ENCODE results near the gene MRPL11. TPM values are rescaled to one million over a fixed set of nuclear protein-coding genes. Genes with fewer than 3 reads are reported as not detected.

Gene MRPL11
- total and polyA plus RNA-seq, 2 of the 13 experiments (the other 11 are each of a cell fraction or from before 2014, with no cell fraction given), result 72.9 to 176 TPM

- H3K36me3 ChIP-seq (replicated peaks in 1 of 2; ENCODE audit: control insufficient read depth in 1 of 2, insufficient read depth in 2 of 2, low read length in 2 of 2), result no peaks in the 10 kb centered on the region; a peak in 1 of 5 replicates
- TF ChIP-seq HBP1 (CRISPR knock-in tag; IDR thresholded peaks at IDR 0.05; ENCODE audit: low read depth) (no peak), ZNF317 (CRISPR knock-in tag; IDR thresholded peaks at IDR 0.05) (0 out of 2 replicates have a peak, but pooled peaks have one; percentile 44), FOXA3 (CRISPR knock-in tag; IDR thresholded peaks at IDR 0.05) (no peak), PHF8 (CRISPR knock-in tag; IDR thresholded peaks at IDR 0.05) (peak; percentile 68), ZBTB44 (CRISPR knock-in tag; IDR thresholded peaks at IDR 0.05) (no peak), SIX1 (CRISPR knock-in tag; IDR thresholded peaks at IDR 0.05; ENCODE audit: borderline replicate concordance) (no peak), ZSCAN31 (CRISPR knock-in tag; IDR thresholded peaks at IDR 0.05; ENCODE audit: low read depth) (0 out of 2 replicates have a peak, but pooled peaks have one; percentile 45), ASH2L (IDR thresholded peaks at IDR 0.05; ENCODE audit: insufficient read length, low read depth, low read length) (no peak), RCOR2 (CRISPR knock-in tag; IDR thresholded peaks at IDR 0.05) (no peak), CEBPZ (IDR thresholded peaks at IDR 0.05; ENCODE audit: low read length) (no peak), SALL1 (CRISPR knock-in tag; IDR thresholded peaks at IDR 0.05) (peak; percentile 40; the same call in 1 of the 2 replicates), HIVEP1 (CRISPR knock-in tag; IDR thresholded peaks at IDR 0.05) (peak; percentile 99), SIN3A (IDR thresholded peaks at IDR 0.05; ENCODE audit: borderline replicate concordance, low read depth, low read length) (peak; percentile 49; the same call in 1 of the 2 replicates), ZFX (CRISPR knock-in tag; IDR thresholded peaks at IDR 0.05; ENCODE audit: low read depth) (peak; percentile 79), ZNF562 (CRISPR knock-in tag; IDR thresholded peaks at IDR 0.05; ENCODE audit: borderline replicate concordance) (no peak), KDM2A (CRISPR knock-in tag; IDR thresholded peaks at IDR 0.05; ENCODE audit: borderline replicate concordance, low read depth) (peak; percentile 63; the same call in 1 of the 2 replicates), SRF (IDR thresholded peaks at IDR 0.05; ENCODE audit: low read depth, low read length) (no peak), ZNF567 (CRISPR knock-in tag; IDR thresholded peaks at IDR 0.05; ENCODE audit: borderline replicate concordance) (0 out of 2 replicates have a peak, but pooled peaks have one; percentile 52)
Observed at GRCh38 chr11:66466225-66467033, 27.8 kb upstream of the MRPL11 start, which contains the start of gene PELI3. Gene PELI3 (plus strand): TSS chr11:66466905. CDS start chr11:66468129, 1,224 bp downstream.

More at GRCh38 chr11:66466225-66467033, 27.8 kb upstream of the MRPL11 start, which contains the start of gene PELI3:
- Histone ChIP-seq H3K27ac (ENCODE audit: extremely low read length, insufficient read depth, low read length) (no peak within 1 kb of the TSS), H3K79me2 (ENCODE audit: insufficient read depth, low read length) (no peaks in the 10 kb centered on the region), H3K9me3 (ENCODE audit: low read length) (no peaks in the 10 kb centered on the region), H2AFZ (ENCODE audit: low read length) (no peak within 1 kb of the TSS), H3K27me3 (ENCODE audit: control insufficient read depth in 1 of 2, insufficient read depth in 2 of 2, low read length in 2 of 2) (peaks cover 0 to 12% of the 10 kb centered on the region in 2 experiments; a peak in 3 of 5 replicates), H3K4me1 (ENCODE audit: insufficient read depth, low read length) (peaks cover 26% of the 10 kb centered on the region), H4K20me1 (ENCODE audit: insufficient read depth, low read length) (no peaks in the 10 kb centered on the region; the same call in 1 of the 2 replicates), H3K4me3 (replicated peaks in 1 of 3; ENCODE audit: insufficient read depth in 1 of 3, low read depth in 2 of 3, low read length in 3 of 3) (peak within 1 kb of the TSS; percentile 77 to 87 (median 84)), H3K4me2 (ENCODE audit: low read depth, low read length) (peak within 1 kb of the TSS; percentile 88), H3K9ac (ENCODE audit: insufficient read depth, low read depth, low read length) (peak within 1 kb of the TSS; percentile 68)
- 2% methylated on average over 17 of the region's 63 CpGs for WGBS (ENCODE audit: low lambda C conversion rate)
- ATAC-seq (peak; percentile 86), DNase-seq (ENCODE audit: low spot score) (peak; percentile 72), FAIRE-seq (peak; percentile 59)
- POLR2A ChIA-PET, result interaction anchor here (0.6 to 3.4 kb wide), 17 partner anchors 8 to 373 kb away, joined by 3 to 48 read pairs (median 4); partner anchors contain the start of genes BBS1, CCDC87, CCS and DPP3
- in situ Hi-C loops (cut with HindIII; ENCODE audit: extremely low pct_ligation_motif_present, low pct_unique_long_range_greater_than_20kb), result no loop called here
- intact Hi-C loops (cut with micrococcal nuclease; ENCODE audit: unreplicated experiment), result no loop called here
- BruUV-seq (replicated peaks), result no TSS peak
- CTCF ChIA-PET (ENCODE audit: low intra/inter-chr PET ratio, low total read pairs), result no interaction called here

Data from HepG2 (cell line).